ENCODE measurements around the gene AZIN2. TPM values are rescaled to one million over a fixed set of nuclear protein-coding genes. Genes with fewer than 3 reads are reported as not detected.

Gene AZIN2
- total RNA-seq, 1 donor from 2014 or later = 5.1 TPM

Other genes starting within 250 kb of the AZIN2 start
- not detected in 2 replicates for gene FNDC5, start 210.2 kb upstream of the AZIN2 start, total RNA-seq
- not detected in 2 replicates for gene HPCA, start 194.7 kb upstream of the AZIN2 start, total RNA-seq
- 0.85 and 2.3 TPM in 2 replicates for gene TMEM54, start 179.8 kb upstream of the AZIN2 start, total RNA-seq
- gene RNF19B, start 116.3 kb upstream of the AZIN2 start, total RNA-seq = 137 and 138 TPM in 2 replicates
- gene AK2, start 44.3 kb upstream of the AZIN2 start, total RNA-seq = 222 and 232 TPM in 2 replicates
- 9.2 and 10.4 TPM in 2 replicates for gene TRIM62, start 100.9 kb downstream of the AZIN2 start, total RNA-seq
- 17.5 and 21.6 TPM in 2 replicates for gene ZNF362, start 175.3 kb downstream of the AZIN2 start, total RNA-seq
- gene A3GALT2, start 239.9 kb downstream of the AZIN2 start, total RNA-seq = not detected in 2 replicates

Data from T-helper 1 cell treated with Interleukin-12 subunit alpha and Interleukin-12 subunit beta and Interleukin-4 antibody, amounts not matched to agents 30 ng/mL and 1 ng/mL, for 36 hours (primary cell).